Measurements from ENCODE around the gene MDGA2. TPM values are rescaled to one million over a fixed set of nuclear protein-coding genes. Genes with fewer than 3 reads are reported as not detected.
A peak's percentile ranks its signal among the peaks of the same experiment; 100 is the strongest.

MDGA2 gene
- total and polyA plus RNA-seq, 2 of the 8 experiments (the other 6 are each of a cell fraction or from before 2014, with no cell fraction given): 0.11 to 0.69 TPM

DNA sequence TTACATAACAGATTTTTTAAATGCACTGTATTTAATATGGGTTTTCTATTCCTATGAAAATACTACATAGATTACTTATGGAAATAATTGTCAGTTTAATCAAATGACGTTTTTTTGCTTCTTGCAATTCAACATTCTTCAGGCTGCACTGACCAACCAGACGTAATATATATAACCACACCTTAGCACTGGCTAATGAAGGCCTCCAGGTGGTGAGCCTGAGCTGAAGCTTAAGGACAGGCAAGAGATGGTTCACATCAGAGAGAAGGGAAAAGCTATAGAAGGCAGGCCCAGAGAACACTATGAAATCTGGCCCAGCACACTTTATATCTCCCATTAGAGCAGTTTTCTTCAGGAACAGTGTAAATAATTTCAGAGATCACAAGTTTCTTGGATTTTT is 2.8 kb upstream of the MDGA2 start (continued):
- TF ChIP-seq, protein P1, sequence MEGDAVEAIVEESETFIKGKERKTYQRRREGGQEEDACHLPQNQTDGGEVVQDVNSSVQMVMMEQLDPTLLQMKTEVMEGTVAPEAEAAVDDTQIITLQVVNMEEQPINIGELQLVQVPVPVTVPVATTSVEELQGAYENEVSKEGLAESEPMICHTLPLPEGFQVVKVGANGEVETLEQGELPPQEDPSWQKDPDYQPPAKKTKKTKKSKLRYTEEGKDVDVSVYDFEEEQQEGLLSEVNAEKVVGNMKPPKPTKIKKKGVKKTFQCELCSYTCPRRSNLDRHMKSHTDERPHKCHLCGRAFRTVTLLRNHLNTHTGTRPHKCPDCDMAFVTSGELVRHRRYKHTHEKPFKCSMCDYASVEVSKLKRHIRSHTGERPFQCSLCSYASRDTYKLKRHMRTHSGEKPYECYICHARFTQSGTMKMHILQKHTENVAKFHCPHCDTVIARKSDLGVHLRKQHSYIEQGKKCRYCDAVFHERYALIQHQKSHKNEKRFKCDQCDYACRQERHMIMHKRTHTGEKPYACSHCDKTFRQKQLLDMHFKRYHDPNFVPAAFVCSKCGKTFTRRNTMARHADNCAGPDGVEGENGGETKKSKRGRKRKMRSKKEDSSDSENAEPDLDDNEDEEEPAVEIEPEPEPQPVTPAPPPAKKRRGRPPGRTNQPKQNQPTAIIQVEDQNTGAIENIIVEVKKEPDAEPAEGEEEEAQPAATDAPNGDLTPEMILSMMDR (IDR thresholded peaks at IDR 0.05; ENCODE audit: control extremely low read depth in 1 of 3, insufficient read depth in 1 of 3, low read depth in 1 of 3, low read length in 3 of 3): peak in 2 of 3 experiments; percentile 12 to 40; a peak in 2 of 4 replicates

Measured in H1 (cell line).